GM21786 (cell line): ENCODE measurements around the gene RIPOR2.
A peak's percentile ranks its signal among the peaks of the same experiment; 100 is the strongest.

Source experiments
- ATAC-seq: cut with Tn5 transposase; IDR thresholded peaks from one replicate; pipeline ENCODE4 v1.9.1; 2021; ENCODE audit not compliant: unreplicated experiment

Gene RIPOR2, protein sequence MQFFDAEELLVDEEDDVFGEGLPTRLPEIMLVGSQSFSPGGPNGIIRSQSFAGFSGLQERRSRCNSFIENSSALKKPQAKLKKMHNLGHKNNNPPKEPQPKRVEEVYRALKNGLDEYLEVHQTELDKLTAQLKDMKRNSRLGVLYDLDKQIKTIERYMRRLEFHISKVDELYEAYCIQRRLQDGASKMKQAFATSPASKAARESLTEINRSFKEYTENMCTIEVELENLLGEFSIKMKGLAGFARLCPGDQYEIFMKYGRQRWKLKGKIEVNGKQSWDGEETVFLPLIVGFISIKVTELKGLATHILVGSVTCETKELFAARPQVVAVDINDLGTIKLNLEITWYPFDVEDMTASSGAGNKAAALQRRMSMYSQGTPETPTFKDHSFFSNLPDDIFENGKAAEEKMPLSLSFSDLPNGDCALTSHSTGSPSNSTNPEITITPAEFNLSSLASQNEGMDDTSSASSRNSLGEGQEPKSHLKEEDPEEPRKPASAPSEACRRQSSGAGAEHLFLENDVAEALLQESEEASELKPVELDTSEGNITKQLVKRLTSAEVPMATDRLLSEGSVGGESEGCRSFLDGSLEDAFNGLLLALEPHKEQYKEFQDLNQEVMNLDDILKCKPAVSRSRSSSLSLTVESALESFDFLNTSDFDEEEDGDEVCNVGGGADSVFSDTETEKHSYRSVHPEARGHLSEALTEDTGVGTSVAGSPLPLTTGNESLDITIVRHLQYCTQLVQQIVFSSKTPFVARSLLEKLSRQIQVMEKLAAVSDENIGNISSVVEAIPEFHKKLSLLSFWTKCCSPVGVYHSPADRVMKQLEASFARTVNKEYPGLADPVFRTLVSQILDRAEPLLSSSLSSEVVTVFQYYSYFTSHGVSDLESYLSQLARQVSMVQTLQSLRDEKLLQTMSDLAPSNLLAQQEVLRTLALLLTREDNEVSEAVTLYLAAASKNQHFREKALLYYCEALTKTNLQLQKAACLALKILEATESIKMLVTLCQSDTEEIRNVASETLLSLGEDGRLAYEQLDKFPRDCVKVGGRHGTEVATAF

DNA sequence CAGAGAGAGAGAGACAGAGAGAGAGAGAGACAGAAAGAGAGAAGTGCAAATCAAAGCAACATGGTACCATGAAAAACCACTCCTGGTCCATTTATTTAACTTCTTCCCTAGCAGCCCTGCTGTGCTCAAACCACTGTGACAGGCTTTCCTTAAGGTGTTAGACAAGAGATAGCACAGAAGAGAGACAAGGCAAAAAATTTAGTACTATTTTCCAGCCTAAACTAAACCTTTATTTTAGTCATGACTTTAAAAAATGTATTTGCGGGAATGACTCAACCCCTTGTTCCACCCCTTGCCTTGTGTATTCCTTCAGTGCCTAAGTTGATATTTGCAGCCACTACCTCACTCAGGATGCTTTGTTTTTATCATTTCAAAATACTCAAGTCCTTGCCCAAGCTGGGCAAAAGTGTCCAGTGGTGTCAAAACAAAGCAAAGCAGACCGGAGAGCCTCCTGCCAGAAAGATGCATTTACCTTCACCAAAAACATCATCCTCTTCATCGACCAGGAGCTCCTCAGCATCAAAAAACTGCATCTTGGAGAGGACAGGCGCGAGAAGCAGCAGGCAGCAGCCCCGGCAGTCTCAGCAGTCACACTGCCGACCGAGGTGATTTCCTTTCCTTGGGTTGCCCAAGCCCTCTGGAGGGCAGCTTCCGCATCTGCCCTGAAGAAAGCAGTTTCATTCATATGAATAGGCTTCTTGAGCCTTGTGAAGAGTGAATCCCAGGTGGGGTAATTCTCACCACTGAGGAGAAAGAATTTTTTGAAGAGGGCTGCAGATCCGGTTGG, at the start of gene RIPOR2:
TSS of gene RIPOR2 (minus strand) at position 595 of the 787 bp plus-strand sequence. CDS start at position 533, 62 bp downstream.
- ATAC-seq: peak; percentile 33

DNA sequence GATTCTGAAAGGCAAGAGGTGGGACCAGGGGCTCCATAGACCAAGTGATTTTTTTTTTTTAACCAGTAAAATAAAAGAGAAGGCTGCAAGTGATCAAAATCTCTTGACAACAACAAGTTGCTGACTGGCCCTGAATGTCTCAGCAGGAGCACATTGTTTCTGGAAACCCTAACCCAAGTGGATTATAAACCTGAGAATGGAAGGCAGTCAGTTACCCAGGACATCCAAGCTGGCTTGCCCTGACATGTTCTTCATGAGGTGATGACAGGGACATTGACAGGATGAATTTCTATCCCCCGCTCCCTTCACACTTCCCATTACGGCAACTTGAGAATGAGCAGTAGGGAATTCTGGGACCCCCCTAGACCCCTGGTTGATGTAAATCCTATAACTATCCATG, 49.6 kb upstream of the RIPOR2 start:
- no peak for ATAC-seq

DNA sequence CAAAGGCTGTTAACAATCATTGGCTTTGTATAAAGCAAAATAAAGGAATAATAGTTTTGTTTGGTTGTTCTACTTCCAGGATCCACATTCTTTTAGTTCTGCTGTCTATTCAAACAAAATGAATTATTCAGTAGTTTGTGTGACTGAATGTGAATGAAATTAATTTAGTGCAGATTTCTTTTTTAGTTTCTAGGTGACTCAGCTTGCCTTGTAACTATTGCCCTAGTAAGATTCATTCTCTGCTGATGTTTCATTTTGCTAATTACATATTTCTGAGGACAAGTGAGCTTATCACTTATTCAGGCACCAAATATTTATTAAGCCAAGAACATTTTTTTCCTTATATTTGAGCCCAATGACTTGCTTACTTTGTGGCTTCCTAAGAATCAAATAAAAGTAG, 46.5 kb upstream of the RIPOR2 start:
- ATAC-seq: no peak

DNA sequence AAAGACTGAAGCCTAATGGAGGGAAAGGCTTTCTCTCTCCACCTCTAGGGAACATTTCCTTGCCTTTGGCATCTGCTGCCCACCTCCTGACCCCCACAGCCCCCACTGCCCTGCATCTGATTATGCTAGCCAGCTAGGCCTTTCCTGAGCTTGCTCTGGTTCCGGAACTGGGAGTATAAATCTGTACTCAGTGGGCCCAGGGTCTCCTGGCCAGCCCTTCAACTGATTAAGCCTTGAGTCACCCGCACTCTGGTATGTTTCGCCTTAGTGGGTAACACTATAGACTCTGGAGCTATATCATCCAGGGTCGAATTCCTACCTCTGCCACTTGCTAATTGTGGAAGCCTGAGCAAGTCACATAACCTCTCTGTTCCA, 45.6 kb upstream of the RIPOR2 start:
- ATAC-seq: no peak

DNA sequence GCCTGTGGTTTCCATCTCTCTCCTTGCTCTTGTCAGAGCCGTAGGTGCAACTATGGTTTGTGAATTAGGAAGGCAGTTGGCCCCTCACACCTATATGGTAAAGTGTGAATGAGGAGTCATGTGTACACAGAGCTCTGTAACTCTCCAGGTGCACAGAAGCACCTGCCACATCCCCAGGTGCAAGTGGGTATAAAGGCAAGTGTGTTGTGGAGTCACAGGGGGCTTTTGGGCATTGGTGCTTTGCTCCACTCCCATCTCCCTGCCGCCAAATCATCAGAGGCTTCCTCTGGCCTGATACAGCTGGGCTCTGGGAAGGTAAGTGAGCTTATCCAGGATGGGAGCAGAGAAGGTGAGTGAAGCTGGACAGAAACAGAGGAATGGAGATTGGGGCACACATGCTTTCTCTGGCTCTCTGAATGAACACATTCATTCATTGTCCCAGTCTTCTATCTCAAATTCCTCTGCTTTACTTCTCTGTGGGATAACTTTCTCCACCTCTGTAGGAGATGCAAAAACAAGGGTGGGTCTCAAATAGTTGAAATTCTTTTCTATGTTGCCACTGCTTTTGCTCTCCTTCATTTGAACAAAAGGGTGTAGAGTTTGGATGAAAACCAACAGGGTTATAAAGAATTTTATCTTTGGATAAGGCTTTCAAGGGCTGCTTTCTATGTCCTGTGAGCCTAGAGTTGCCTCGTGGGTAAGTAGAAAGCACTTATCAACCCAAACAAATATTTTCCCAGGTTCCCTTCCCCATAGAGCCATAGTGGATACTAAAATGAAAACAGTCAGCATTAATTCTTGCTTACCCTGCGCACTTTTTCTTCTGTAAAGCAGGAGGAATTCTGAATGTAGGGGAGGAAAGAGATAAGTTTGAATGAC, 45.0 kb upstream of the RIPOR2 start:
- no peak for ATAC-seq

DNA sequence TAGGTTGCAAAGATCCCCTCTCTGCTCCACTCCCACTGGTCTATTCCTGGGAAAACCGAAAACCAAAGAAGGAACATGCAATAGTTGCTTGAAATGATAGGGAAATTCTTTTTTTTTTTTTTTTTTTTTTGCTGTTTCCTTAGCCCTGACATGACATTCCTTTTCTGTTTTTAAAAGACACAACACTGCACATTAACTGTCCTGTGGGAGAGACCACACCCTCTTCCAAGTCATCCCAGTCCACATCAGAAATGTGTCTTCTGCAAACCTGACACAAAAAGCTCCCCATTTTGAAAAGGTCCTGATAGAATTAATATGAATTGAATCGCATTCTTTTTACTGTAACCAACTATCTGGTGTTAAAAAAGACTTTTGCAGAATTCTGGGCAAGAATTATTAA, 43.4 kb upstream of the RIPOR2 start:
- no peak for ATAC-seq

DNA sequence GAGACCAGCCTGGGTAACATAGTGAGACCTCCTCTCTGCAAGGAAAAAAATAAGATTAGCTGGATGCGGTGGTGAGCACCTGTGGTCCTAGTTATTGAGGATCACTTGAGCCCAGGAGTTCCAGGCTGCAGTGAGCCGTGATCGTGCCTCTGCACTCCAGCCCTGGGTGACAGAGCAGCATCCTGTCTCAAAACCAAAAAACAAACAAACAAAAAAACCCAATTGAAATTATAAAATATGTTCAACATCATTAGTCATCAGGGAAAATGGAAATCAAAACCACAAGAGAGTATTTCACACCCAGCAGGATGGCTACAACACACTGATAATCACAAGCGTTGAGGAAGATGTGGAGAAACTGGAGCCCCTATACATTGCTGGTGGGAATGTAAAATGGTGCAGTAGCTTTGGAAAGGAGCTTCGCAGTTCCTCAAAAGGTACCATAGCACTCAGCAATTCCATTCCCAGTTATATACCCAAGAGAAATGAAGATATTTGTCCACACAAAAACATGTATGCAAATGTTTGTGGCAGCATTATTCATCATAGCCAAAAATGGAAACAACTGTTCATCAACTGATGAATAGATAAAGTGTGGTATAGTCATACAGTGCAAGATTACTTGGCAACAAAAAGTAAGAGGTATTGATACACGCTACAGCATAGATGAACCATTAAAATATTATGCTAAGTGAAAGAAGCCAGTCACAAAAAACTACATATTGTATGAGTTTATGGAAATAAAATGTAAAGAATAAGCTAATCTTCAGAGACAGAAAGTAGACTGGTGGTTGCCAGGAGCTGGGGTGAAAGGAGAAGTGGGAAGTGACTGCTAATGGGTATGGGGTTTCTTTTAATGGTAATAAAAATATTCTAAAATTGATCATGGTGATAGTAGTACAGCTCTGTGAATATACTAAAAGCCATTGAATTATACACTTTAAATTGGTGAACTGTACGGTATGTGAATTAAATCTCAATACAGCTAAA, 38.7 kb upstream of the RIPOR2 start:
- peak; percentile 70 for ATAC-seq

DNA sequence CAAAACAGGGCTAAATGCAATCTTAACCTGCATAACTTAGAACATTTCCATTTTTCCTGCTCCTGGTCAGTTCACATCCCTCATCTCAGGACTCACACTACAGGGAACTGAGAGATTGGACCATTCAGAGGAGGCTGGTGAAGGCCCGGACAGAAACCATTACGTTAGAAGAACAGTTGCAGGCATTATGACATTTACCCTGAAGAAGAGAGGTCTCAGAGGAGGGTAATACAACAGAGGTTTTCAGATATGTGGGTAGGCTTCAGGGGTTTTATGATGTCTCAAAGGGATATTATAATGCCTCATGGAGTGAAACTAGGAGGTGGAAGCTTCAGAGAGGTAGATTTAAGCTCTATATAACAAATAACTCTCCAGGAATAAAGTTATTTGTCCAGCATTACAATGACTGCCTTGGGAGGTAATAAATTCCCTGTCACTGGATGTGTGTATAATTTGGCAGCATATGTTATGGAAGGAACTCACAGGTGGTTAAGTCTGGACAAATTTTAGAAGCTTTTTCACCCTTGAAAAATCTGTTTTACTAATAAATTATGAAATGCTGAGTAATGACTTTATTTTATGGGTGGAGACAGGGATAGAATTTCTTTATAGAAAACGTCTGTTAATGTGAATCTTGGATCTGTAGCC, 36.7 kb upstream of the RIPOR2 start:
- ATAC-seq: no peak

DNA sequence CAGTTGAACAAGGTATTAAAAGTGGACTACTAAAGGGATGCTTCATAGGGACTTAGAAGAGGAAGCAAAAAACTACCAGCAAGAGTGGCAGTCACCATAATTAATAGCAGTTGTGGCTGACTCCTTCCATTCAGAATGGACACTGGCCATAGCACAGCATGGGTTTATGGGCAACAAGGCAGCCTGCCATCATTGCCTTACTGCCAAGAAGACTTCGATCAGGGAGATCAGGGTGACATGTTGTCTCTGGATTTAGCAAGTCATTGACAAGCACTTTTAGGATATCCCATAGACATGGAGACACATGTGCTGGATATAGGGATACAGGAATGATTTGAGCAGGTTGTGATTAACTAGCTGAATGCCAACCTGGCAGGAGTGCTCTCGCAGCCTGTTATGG, 35.3 kb upstream of the RIPOR2 start:
- ATAC-seq: no peak

DNA sequence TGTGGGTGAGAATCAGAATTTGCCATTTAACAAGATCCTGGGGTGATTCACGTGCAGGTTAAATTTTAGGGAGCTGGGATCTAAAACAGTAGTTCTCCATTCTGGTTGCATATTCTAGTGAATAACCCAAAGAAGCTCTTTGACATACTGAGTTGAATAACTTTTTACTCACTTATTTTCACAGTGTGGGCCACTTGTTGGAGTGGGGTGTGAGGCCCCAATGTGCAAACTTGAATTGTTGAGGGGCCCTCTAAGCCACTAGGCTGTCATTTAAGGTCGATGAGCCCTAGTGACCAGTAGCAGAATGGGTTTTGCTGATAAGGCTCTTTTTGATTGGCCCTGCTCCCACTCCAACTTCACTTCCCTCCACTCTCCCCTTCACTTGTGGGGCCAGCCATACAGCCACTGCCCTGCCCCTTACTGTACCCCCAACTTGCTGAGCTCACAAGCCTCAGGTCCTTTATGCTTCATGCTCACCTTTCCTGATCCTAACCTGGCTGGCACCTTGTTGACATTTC, 33.6 kb upstream of the RIPOR2 start:
- ATAC-seq: no peak

DNA sequence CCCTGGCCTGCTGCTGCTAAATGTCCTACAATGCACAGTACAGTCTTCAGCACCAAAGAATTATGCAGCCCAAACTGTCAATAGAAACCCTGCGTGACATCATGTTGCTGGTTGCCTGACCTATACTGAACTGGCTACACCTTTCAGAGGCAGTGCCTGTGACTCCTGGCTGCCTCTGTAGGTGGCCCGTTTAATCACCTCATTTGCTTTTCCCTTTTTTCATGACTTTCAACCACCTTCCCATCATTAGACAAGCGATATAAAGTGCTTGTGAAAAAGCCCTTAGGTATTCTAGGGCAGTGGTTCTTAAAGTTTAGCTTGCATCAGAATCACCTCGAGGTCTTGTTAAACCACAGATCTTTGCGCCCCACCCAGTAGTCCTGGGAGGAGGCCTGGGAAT, 33.0 kb upstream of the RIPOR2 start:
- no peak for ATAC-seq

DNA sequence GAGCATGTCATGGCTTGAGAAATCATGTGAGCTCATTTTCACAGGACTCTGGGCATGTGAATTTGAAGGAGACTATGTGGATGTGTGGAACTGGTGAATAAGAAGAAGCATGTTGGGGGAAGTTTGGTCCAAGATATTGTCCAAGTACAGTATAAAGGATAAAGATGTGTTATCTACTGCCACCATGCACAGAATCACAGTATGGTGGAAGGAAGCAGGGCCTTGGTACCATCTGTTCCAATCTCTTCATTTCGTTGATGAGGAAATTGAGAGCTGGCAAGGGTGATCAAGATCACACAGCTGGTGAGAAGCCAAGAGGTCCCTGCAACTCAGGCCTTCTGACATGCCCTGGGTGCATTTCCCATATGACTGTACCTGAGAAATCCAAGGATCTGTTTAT, 31.5 kb upstream of the RIPOR2 start:
- no peak for ATAC-seq

DNA sequence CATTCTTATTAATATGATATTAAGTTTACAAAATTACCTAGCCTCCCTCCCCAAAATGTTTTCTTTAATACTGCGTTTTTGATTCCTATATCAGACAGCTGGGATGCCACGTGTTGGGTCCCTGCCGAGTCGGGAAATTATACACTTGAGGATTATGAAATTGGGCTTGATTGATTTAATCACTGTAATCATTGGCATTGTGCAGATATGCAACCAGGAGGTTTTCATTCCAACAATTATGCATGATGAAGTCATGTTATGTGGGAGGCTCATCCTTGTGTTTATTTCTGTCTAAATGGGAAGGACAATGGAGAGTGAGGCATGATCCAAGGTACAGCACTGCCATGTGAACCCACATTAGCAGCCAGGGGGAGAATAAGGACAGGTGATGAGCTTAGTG, 30.6 kb upstream of the RIPOR2 start:
- ATAC-seq: no peak

DNA sequence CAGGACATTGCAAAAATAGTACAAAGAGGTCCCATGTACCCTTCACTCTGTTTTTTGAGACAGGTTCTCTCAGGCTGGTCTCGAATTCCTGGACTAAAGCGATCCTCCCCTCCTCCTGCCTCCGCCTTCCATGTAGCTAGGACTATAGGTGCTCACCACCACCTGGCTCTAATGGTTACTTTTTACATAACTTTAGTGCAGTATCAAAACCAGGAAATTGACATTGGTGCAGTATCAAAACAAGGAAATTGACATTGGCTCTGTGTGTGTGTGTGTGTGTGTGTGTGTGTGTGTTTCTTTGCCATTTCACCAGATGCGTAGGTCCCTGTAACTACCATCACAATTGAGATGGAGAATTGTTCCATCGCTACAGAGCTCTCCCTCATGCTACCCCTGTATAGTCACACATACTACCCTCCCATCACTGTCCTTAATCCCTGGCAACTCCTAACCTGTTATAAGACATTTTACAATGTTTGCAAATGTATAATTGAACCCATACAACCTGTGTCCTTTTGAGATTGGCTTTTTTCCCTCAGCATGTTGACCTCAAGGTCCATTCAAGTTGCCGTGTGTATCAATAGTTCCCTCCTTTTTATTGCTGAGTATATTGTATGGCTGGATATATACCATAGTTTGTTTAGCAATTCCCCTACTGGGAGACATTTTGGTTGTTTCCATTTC, 28.3 kb upstream of the RIPOR2 start:
- no peak for ATAC-seq

DNA sequence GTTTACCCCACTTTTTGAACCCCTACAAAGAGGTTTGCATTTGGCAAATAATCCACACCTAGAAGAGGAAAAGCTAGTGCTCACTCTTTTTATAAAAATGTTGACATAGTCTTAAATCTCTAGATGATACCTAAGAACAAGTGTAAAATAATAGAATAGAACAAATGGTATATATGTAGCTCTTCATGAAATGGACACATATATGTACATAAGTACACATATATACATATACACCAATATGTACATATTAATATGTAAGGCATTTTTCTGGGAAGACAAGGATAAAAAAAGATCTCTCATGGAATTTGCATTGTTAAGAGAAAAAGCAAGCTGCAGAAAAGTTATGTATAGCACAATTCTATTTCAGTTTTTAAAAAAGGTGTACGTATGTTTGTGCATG, 27.6 kb upstream of the RIPOR2 start:
- ATAC-seq: no peak

DNA sequence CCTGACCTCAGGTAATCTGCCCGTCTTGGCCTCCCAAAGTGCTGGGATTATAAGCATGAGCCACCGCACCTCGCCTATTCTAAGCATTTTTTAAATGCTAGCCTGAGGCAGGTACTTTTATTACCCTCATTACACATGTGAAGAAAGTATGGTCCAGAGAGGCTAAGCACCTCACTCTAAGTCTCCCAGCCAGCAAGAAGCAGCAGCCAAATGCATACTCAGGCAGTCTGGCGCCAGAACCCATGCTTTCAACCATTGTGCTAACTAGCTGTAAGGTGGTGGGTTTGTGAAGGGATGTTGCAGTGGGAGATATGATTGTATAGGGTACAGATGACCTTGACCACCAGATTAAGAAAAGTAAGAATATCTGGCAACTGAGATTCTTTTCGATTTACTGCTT, 26.1 kb upstream of the RIPOR2 start:
- no peak for ATAC-seq

DNA sequence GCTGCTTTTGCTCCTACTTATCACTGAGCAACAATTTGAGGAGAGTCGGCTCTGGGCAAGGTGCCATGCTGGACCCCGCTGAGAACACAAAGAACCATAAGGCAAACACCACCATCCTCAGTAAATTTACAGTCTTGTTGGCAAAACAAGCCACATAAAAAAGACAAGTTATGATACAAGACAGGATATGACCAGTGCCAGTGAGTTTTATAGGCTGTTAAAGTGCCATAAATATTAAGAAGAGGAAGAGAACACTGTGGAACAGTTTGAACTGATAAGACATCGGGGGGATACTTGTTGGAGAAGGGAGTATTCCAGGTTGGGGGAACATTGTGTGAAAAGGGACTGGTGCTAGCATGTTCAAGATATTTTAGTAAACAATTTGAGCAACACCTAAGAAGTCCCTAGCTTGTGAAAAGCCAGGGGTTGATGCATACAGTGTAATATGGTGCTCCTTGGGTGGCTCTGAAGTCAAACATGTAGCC, 25.3 kb upstream of the RIPOR2 start:
- ATAC-seq: no peak
